Head of caudate nucleus (tissue), 42 donors: ENCODE measurements around the gene KIF26B.

ENCODE experiments used
- DNase-seq, 42 donors: peaks; one replicate each; pipeline versions ENCODE4 v3.0.0 to v3.0.0-alpha.2; 2020 to 2021; ENCODE audit warnings: mixed read lengths in 7 of 42
- intact Hi-C: fragments of 100-400 bp; cut with DNase I; formaldehyde crosslinking; loops from one replicate; pipeline ENCODE4 v1.15.0; 2022

Gene KIF26B

GRCh38 chr1:245220381-245220985 is 65.7 kb downstream of the KIF26B start:
- DNase-seq, result peak in 27 of 42 donors; percentile 4 to 64 (median 24)
- intact Hi-C loops, result no loop called here

- intact Hi-C loops, result no loop called here
- DNase-seq, result no peak
Observed at GRCh38 chr1:245221805-245222204, 67.0 kb downstream of the KIF26B start.

- no peak for DNase-seq
- intact Hi-C loops, result no loop called here
Observed at GRCh38 chr1:245222931-245223595, 68.3 kb downstream of the KIF26B start.

- DNase-seq, result no peak
- intact Hi-C loops, result no loop called here
Observed at GRCh38 chr1:245225322-245226202, 70.8 kb downstream of the KIF26B start.

- intact Hi-C loops, result no loop called here
- no peak for DNase-seq
Observed at GRCh38 chr1:245226203-245226499, 71.4 kb downstream of the KIF26B start.

GRCh38 chr1:245229051-245229450 is 74.3 kb downstream of the KIF26B start:
- intact Hi-C loops, result no loop called here
- no peak for DNase-seq

GRCh38 chr1:245232931-245233330 is 78.1 kb downstream of the KIF26B start:
- intact Hi-C loops, result no loop called here
- no peak for DNase-seq

GRCh38 chr1:245234217-245235081 is 79.7 kb downstream of the KIF26B start:
- intact Hi-C loops, result no loop called here

GRCh38 chr1:245235156-245235555 is 80.4 kb downstream of the KIF26B start:
- no peak for DNase-seq
- intact Hi-C loops, result no loop called here

More at GRCh38 chr1:245234217-245235081, 79.7 kb downstream of the KIF26B start:
- DNase-seq, result peak in 35 of 42 donors; percentile 10 to 75 (median 36)

- intact Hi-C loops, result no loop called here
- no peak for DNase-seq
Observed at GRCh38 chr1:245240648-245241165, 85.9 kb downstream of the KIF26B start.

- intact Hi-C loops, result no loop called here
- DNase-seq, result no peak
Observed at GRCh38 chr1:245241526-245242130, 86.8 kb downstream of the KIF26B start.

- intact Hi-C loops, result no loop called here
- no peak for DNase-seq
Observed at GRCh38 chr1:245242989-245243388, 88.2 kb downstream of the KIF26B start.

GRCh38 chr1:245245021-245245667 is 90.4 kb downstream of the KIF26B start:
- intact Hi-C loops, result no loop called here
- DNase-seq, result peak in 1 of 42 donors; percentile 27

- DNase-seq, result no peak
- intact Hi-C loops, result no loop called here
Observed at GRCh38 chr1:245246433-245246832, 91.6 kb downstream of the KIF26B start.

- no peak for DNase-seq
- intact Hi-C loops, result no loop called here
Observed at GRCh38 chr1:245247356-245247755, 92.6 kb downstream of the KIF26B start.

- intact Hi-C loops, result no loop called here
- peak in 1 of 42 donors; percentile 39 for DNase-seq
Observed at GRCh38 chr1:245247801-245248200, 93.0 kb downstream of the KIF26B start.

- DNase-seq, result peak in 1 of 42 donors; percentile 37
- intact Hi-C loops, result no loop called here
Observed at GRCh38 chr1:245248231-245248731, 93.5 kb downstream of the KIF26B start.

- intact Hi-C loops, result no loop called here
- DNase-seq, result no peak
Observed at GRCh38 chr1:245255783-245256182, 101.0 kb downstream of the KIF26B start.
